Hematopoietic multipotent progenitor cell treated with erythropoietin and hydrocortisone succinate and interleukin-3 and kit ligand, for 17 days (in vitro differentiated cells): ENCODE data around the gene NEGR1.

Experiments
- DNase-seq: peaks from one replicate; pipeline ENCODE4 v3.0.0-alpha.2; 2015; ENCODE audit warnings: low spot score

The NEGR1 gene

GRCh38 chr1:71687376-71687775 lies 595.0 kb downstream of the NEGR1 start:
- DNase-seq, result no peak

- DNase-seq, result no peak
These were observed 605.1 kb downstream of the NEGR1 start for GRCh38 chr1:71676979-71677925.

GRCh38 chr1:71668065-71668464 lies 614.3 kb downstream of the NEGR1 start:
- DNase-seq, result no peak

- no peak for DNase-seq
These were observed 615.1 kb downstream of the NEGR1 start for GRCh38 chr1:71667216-71667615.

GRCh38 chr1:71666609-71667008 lies 615.7 kb downstream of the NEGR1 start:
- DNase-seq, result no peak

GRCh38 chr1:71660411-71660810 lies 621.9 kb downstream of the NEGR1 start:
- no peak for DNase-seq

GRCh38 chr1:71657891-71658679 lies 624.3 kb downstream of the NEGR1 start:
- DNase-seq, result no peak

GRCh38 chr1:71656902-71657301 lies 625.4 kb downstream of the NEGR1 start:
- no peak for DNase-seq

- DNase-seq, result no peak
These were observed 626.7 kb downstream of the NEGR1 start for GRCh38 chr1:71655604-71656003.

- no peak for DNase-seq
These were observed 628.4 kb downstream of the NEGR1 start for GRCh38 chr1:71653952-71654351.

GRCh38 chr1:71651214-71651613 lies 631.1 kb downstream of the NEGR1 start:
- DNase-seq, result no peak

- DNase-seq, result no peak
These were observed 632.2 kb downstream of the NEGR1 start for GRCh38 chr1:71650119-71650518.

- no peak for DNase-seq
These were observed 632.7 kb downstream of the NEGR1 start for GRCh38 chr1:71649608-71650007.

- DNase-seq, result no peak
These were observed 634.6 kb downstream of the NEGR1 start for GRCh38 chr1:71647513-71648300.

GRCh38 chr1:71645015-71645414 lies 637.3 kb downstream of the NEGR1 start:
- DNase-seq, result no peak

GRCh38 chr1:71641903-71642302 lies 640.4 kb downstream of the NEGR1 start:
- no peak for DNase-seq

GRCh38 chr1:71640998-71641397 lies 641.3 kb downstream of the NEGR1 start:
- DNase-seq, result no peak

- no peak for DNase-seq
These were observed 642.2 kb downstream of the NEGR1 start for GRCh38 chr1:71640116-71640515.

GRCh38 chr1:71638081-71638766 lies 644.1 kb downstream of the NEGR1 start:
- no peak for DNase-seq

GRCh38 chr1:71635568-71635967 lies 646.8 kb downstream of the NEGR1 start:
- no peak for DNase-seq

- no peak for DNase-seq
These were observed 648.2 kb downstream of the NEGR1 start for GRCh38 chr1:71634159-71634558.

GRCh38 chr1:71630073-71630472 lies 652.3 kb downstream of the NEGR1 start:
- DNase-seq, result no peak
